Panc1 (cell line): ENCODE measurements around the gene PCYT1B. TPM values are rescaled to one million over a fixed set of nuclear protein-coding genes. Genes with fewer than 3 reads are reported as not detected.

ENCODE experiments used
- ATAC-seq: fragments of 200-7000 bp; cut with Tn5 transposase; 2 replicates; pipeline ENCODE4 v1.9.1; 2020; ENCODE audit warnings: mild to moderate bottlenecking, moderate library complexity
- BruUV-seq: library from RNA; stranded (reverse); fragments of 400-500 nt; replicated peaks from 2 replicates; lab custom pipeline; 2021; lab: Mats Ljungman, UMichigan
- CTCF ChIA-PET: fragments of 300-600 bp; sonication (Branson Sonifier 250); formaldehyde crosslinking; loops from one replicate; lab custom pipeline; 2022; ENCODE audit warnings: antibody characterized with exemption; lab: Charles Lee
- POLR2A ChIA-PET: fragments of 300-600 bp; sonication (Branson Sonifier 250); formaldehyde crosslinking; loops from one replicate; lab custom pipeline; 2022; ENCODE audit warnings: antibody characterized with exemption; lab: Charles Lee
- DNase-seq: peaks from one replicate; pipeline ENCODE4 v3.0.0-alpha.2; 2010; ENCODE audit warnings: low read depth, low spot score
- H3K27ac ChIP-seq: 2 replicates; pipeline ENCODE4 v1.5.1; 2011; ENCODE audit warnings: mild to moderate bottlenecking, low read length, inconsistent platforms
- H3K27me3 ChIP-seq: fragments of 200-500 bp; sonication (Bioruptor generic); 2 replicates; pipeline ENCODE4 v1.6.0; 2014; ENCODE audit warnings: low read length, inconsistent platforms; ENCODE audit not compliant: control insufficient read depth, insufficient read depth
- H3K36me3 ChIP-seq: fragments of 200-500 bp; sonication (Bioruptor generic); 2 replicates; pipeline ENCODE4 v1.5.1; 2014; ENCODE audit warnings: inconsistent platforms, mild to moderate bottlenecking, low read length, moderate library complexity; ENCODE audit not compliant: control insufficient read depth, insufficient read depth
- H3K4me1 ChIP-seq: 2 replicates; pipeline ENCODE4 v1.5.1; 2011; ENCODE audit warnings: inconsistent platforms, mild to moderate bottlenecking, low read length, moderate library complexity; ENCODE audit not compliant: control insufficient read depth, insufficient read depth
- H3K4me3 ChIP-seq, 2 experiments: 2 replicates each; pipeline ENCODE4 v1.5.1; 2011 to 2012; ENCODE audit warnings: low read depth in 2 of 2, low read length in 2 of 2, mild to moderate bottlenecking in 2 of 2, inconsistent platforms in 1 of 2, moderate library complexity in 1 of 2
- H3K9me3 ChIP-seq: fragments of 200-500 bp; sonication (Bioruptor generic); 2 replicates; pipeline ENCODE4 v1.5.1; 2014; ENCODE audit warnings: low read depth, mild to moderate bottlenecking, inconsistent platforms, low read length, moderate library complexity; ENCODE audit not compliant: control insufficient read depth, insufficient read depth
- POLR2AphosphoS5 ChIP-seq: IDR thresholded peaks from 2 replicates; pipeline ENCODE4 v1.6.1; 2012; ENCODE audit warnings: mild to moderate bottlenecking, low read depth, low read length, moderate library complexity
- SIN3A ChIP-seq: IDR thresholded peaks from 2 replicates; pipeline ENCODE4 v1.6.1; 2012; ENCODE audit warnings: low read depth, mild to moderate bottlenecking, low read length, moderate library complexity, borderline replicate concordance; ENCODE audit not compliant: insufficient read depth
- TCF7L2 ChIP-seq: IDR thresholded peaks from 2 replicates; pipeline ENCODE4 v1.6.1; 2011; ENCODE audit warnings: mild to moderate bottlenecking, low read depth, low read length, inconsistent platforms
- in situ Hi-C: cut with HindIII; loops from 2 replicates; pipeline ENCODE4 v1.10.0; 2016; ENCODE audit warnings: low sequenced_read_pairs, low pct_unique_long_range_greater_than_20kb
- intact Hi-C: fragments of 100-400 bp; cut with micrococcal nuclease; formaldehyde crosslinking; loops from one replicate; pipeline ENCODE4 v1.10.0; 2022; ENCODE audit not compliant: unreplicated experiment
- total RNA-seq: library from RNA; stranded (reverse); gene quantifications from one replicate; pipeline ENCODE4 v1.2.1, GENCODE V29; 2021; ENCODE audit not compliant: unreplicated experiment
- TF ChIP-seq, protein P1 (sequence below), 2 experiments: IDR thresholded peaks; 2 replicates each; pipeline ENCODE4 v1.6.1; 2011 to 2012; ENCODE audit warnings: low read depth in 2 of 2, control low read depth in 1 of 2, low read length in 1 of 2, mild to moderate bottlenecking in 1 of 2, moderate library complexity in 1 of 2; ENCODE audit not compliant: insufficient read depth in 1 of 2
- TF ChIP-seq, protein P2 (sequence below): fragments of 450-650 bp; IDR thresholded peaks from 2 replicates; pipeline ENCODE4 v1.5.1; 2017; ENCODE audit warnings: mild to moderate bottlenecking

PCYT1B gene
- total RNA-seq, 1 experiment from 2014 or later = 0.03 TPM

DNA sequence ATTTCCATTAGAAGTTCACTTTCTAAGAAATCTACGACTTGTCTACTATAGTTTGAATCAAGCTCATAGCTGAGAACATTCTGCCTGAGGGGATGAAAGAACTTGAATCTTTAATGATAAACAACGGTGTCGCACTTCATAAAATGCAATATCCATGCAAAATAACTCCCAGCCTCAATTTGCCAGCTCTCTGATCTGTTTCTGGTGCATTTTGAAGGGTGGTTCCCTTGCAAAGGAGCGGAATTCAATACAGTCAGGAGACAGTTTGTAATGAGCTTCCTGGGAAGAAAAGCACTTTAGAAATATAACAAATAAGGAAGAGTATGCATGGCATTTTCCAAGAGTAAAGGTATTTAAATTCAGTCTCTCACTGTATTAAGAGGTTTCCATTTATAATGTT lies 80.0 kb downstream of the PCYT1B start:
- H3K4me3 ChIP-seq = no peak overlapping the region
- BruUV-seq = no TSS peak
- intact Hi-C loops = no loop called here

DNA sequence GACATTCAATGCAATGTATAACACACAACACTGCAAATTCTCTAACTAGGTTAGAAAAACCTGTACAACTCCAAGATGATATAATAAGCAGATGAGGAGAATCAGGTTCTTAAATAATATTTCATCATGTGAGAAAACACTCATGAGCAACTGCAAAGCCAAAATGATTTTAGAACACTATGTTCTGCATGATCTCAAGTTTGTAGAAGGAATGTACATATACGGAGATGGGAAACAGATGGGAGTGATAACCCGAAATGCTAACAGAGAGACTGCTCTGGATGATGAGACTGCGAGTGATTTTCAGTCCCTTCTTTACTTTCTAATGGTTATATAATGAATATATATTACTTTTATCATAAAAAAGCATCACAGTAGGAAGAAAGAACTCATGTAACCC lies 80.9 kb downstream of the PCYT1B start:
- H3K36me3 ChIP-seq = no peaks in the 10 kb centered on the region
- in situ Hi-C loops (no loop called here), intact Hi-C loops (no loop called here)
- H3K27me3 ChIP-seq = no peaks in the 10 kb centered on the region
- TF ChIP-seq TCF7L2 = no peak
- TF ChIP-seq, protein P1, sequence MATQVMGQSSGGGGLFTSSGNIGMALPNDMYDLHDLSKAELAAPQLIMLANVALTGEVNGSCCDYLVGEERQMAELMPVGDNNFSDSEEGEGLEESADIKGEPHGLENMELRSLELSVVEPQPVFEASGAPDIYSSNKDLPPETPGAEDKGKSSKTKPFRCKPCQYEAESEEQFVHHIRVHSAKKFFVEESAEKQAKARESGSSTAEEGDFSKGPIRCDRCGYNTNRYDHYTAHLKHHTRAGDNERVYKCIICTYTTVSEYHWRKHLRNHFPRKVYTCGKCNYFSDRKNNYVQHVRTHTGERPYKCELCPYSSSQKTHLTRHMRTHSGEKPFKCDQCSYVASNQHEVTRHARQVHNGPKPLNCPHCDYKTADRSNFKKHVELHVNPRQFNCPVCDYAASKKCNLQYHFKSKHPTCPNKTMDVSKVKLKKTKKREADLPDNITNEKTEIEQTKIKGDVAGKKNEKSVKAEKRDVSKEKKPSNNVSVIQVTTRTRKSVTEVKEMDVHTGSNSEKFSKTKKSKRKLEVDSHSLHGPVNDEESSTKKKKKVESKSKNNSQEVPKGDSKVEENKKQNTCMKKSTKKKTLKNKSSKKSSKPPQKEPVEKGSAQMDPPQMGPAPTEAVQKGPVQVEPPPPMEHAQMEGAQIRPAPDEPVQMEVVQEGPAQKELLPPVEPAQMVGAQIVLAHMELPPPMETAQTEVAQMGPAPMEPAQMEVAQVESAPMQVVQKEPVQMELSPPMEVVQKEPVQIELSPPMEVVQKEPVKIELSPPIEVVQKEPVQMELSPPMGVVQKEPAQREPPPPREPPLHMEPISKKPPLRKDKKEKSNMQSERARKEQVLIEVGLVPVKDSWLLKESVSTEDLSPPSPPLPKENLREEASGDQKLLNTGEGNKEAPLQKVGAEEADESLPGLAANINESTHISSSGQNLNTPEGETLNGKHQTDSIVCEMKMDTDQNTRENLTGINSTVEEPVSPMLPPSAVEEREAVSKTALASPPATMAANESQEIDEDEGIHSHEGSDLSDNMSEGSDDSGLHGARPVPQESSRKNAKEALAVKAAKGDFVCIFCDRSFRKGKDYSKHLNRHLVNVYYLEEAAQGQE (IDR thresholded peaks at IDR 0.05; ENCODE audit: insufficient read depth in 1 of 2, low read depth in 2 of 2, low read length in 1 of 2) = no peak
- no peak for TF ChIP-seq POLR2AphosphoS5
- no peak for TF ChIP-seq SIN3A
- TF ChIP-seq, protein P2, sequence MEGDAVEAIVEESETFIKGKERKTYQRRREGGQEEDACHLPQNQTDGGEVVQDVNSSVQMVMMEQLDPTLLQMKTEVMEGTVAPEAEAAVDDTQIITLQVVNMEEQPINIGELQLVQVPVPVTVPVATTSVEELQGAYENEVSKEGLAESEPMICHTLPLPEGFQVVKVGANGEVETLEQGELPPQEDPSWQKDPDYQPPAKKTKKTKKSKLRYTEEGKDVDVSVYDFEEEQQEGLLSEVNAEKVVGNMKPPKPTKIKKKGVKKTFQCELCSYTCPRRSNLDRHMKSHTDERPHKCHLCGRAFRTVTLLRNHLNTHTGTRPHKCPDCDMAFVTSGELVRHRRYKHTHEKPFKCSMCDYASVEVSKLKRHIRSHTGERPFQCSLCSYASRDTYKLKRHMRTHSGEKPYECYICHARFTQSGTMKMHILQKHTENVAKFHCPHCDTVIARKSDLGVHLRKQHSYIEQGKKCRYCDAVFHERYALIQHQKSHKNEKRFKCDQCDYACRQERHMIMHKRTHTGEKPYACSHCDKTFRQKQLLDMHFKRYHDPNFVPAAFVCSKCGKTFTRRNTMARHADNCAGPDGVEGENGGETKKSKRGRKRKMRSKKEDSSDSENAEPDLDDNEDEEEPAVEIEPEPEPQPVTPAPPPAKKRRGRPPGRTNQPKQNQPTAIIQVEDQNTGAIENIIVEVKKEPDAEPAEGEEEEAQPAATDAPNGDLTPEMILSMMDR = no peak
- ChIA-PET POLR2A (no interaction called here), CTCF (no interaction called here)
- H3K4me3 ChIP-seq = no peak overlapping the region
- BruUV-seq = no TSS peak
- DNase-seq = no peak
- no peaks in the 10 kb centered on the region for H3K9me3 ChIP-seq
- no peak overlapping the region for H3K27ac ChIP-seq
- no peak for ATAC-seq
- no peaks in the 10 kb centered on the region for H3K4me1 ChIP-seq

More for the DNA sequence above, 80.0 kb downstream of the PCYT1B start:
- ATAC-seq (no peak), DNase-seq (no peak)
- no peaks in the 10 kb centered on the region for H3K4me1 ChIP-seq
- H3K27me3 ChIP-seq = no peaks in the 10 kb centered on the region
- in situ Hi-C loops = no loop called here
- TF ChIP-seq SIN3A (no peak), TCF7L2 (no peak), POLR2AphosphoS5 (no peak)
- TF ChIP-seq, protein P1 (IDR thresholded peaks at IDR 0.05; ENCODE audit: insufficient read depth in 1 of 2, low read depth in 2 of 2, low read length in 1 of 2) = no peak
- H3K36me3 ChIP-seq = no peaks in the 10 kb centered on the region
- no peak overlapping the region for H3K27ac ChIP-seq
- ChIA-PET POLR2A (no interaction called here), CTCF (no interaction called here)
- no peaks in the 10 kb centered on the region for H3K9me3 ChIP-seq
